Stimulated activated CD8-positive, alpha-beta memory T cell treated with anti-CD3 and anti-CD28 coated beads, Interleukin-15, amount 100 ng/mL, for 24 hours (primary cell): ENCODE data around the gene ELFN2.

Source experiments
- DNase-seq: peaks from one replicate; pipeline ENCODE4 v3.0.0-alpha.2; 2020; ENCODE audit warnings: low read depth

The ELFN2 gene

GRCh38 chr22:37454857-37455686 lies 27.8 kb upstream of the ELFN2 start:
- DNase-seq = no peak

GRCh38 chr22:37453696-37454095 lies 26.4 kb upstream of the ELFN2 start:
- DNase-seq = no peak

- DNase-seq = no peak
Measured at GRCh38 chr22:37451218-37451617, 23.9 kb upstream of the ELFN2 start.

GRCh38 chr22:37449331-37450001 lies 22.2 kb upstream of the ELFN2 start:
- no peak for DNase-seq

- no peak for DNase-seq
Measured at GRCh38 chr22:37448516-37449127, 21.3 kb upstream of the ELFN2 start.

GRCh38 chr22:37445501-37445900 lies 18.2 kb upstream of the ELFN2 start:
- DNase-seq = no peak

GRCh38 chr22:37443977-37444376 lies 16.7 kb upstream of the ELFN2 start:
- DNase-seq = no peak

- no peak for DNase-seq
Measured at GRCh38 chr22:37443086-37443485, 15.8 kb upstream of the ELFN2 start.

GRCh38 chr22:37442537-37442936 lies 15.3 kb upstream of the ELFN2 start:
- no peak for DNase-seq

- no peak for DNase-seq
Measured at GRCh38 chr22:37442135-37442534, 14.9 kb upstream of the ELFN2 start.

- no peak for DNase-seq
Measured at GRCh38 chr22:37440875-37441274, 13.6 kb upstream of the ELFN2 start.

GRCh38 chr22:37439347-37439746 lies 12.1 kb upstream of the ELFN2 start:
- no peak for DNase-seq

GRCh38 chr22:37435970-37436603 lies 8.8 kb upstream of the ELFN2 start:
- no peak for DNase-seq

GRCh38 chr22:37433786-37434185 lies 6.5 kb upstream of the ELFN2 start:
- DNase-seq = no peak

- DNase-seq = no peak
Measured at GRCh38 chr22:37432708-37433054, 5.4 kb upstream of the ELFN2 start.

- DNase-seq = no peak
Measured at GRCh38 chr22:37431801-37432707, 4.8 kb upstream of the ELFN2 start.

- DNase-seq = no peak
Measured at GRCh38 chr22:37431366-37431765, 4.1 kb upstream of the ELFN2 start.

GRCh38 chr22:37430941-37431340 lies 3.7 kb upstream of the ELFN2 start:
- no peak for DNase-seq

- DNase-seq = no peak
Measured at GRCh38 chr22:37428649-37429586, 1.6 kb upstream of the ELFN2 start.
